ENCODE data around the gene C2orf66.

DNA sequence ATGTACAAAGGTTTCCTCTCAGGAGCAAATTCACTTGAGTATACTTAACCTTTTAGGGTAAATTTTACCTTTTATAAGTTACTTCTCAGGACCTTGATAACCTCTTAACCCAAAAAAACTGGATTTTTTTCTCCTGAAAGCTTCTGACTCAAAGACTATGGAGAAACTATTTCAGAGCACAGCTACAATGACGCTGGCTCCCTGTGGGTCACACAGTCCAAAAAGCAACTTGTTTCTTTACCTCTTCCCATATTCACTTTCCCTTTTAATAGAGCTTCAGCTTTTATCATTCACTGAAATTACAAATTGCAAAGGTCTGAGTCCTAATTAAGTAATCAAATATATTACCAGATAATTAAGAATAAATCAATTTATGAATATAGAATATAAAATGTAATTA lies 42.1 kb downstream of the C2orf66 start:
- TF ChIP-seq, protein P1, sequence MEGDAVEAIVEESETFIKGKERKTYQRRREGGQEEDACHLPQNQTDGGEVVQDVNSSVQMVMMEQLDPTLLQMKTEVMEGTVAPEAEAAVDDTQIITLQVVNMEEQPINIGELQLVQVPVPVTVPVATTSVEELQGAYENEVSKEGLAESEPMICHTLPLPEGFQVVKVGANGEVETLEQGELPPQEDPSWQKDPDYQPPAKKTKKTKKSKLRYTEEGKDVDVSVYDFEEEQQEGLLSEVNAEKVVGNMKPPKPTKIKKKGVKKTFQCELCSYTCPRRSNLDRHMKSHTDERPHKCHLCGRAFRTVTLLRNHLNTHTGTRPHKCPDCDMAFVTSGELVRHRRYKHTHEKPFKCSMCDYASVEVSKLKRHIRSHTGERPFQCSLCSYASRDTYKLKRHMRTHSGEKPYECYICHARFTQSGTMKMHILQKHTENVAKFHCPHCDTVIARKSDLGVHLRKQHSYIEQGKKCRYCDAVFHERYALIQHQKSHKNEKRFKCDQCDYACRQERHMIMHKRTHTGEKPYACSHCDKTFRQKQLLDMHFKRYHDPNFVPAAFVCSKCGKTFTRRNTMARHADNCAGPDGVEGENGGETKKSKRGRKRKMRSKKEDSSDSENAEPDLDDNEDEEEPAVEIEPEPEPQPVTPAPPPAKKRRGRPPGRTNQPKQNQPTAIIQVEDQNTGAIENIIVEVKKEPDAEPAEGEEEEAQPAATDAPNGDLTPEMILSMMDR (IDR thresholded peaks at IDR 0.05) = no peak
- TF ChIP-seq EZH2 (IDR thresholded peaks at IDR 0.05; ENCODE audit: borderline replicate concordance, insufficient read depth, low read depth, low read length, poor library complexity, severe bottlenecking) = no peak

Measured in B cell (primary cell).